HCT116 (cell line): ENCODE data around the gene LRP1B. TPM values are rescaled to one million over a fixed set of nuclear protein-coding genes. Genes with fewer than 3 reads are reported as not detected.

ENCODE experiments used
- ATAC-seq: fragments of 200-7000 bp; cut with Tn5 transposase; 2 replicates; pipeline ENCODE4 v1.9.1; 2020; ENCODE audit warnings: mild to moderate bottlenecking, moderate library complexity
- BruUV-seq: library from RNA; stranded (reverse); fragments of 400-500 nt; replicated peaks from 2 replicates; lab custom pipeline; 2021; lab: Mats Ljungman, UMichigan
- CTCF ChIA-PET: fragments of 300-600 bp; sonication (Branson Sonifier 250); formaldehyde crosslinking; loops from one replicate; lab custom pipeline; 2021; ENCODE audit warnings: antibody characterized with exemption; lab: Charles Lee
- POLR2A ChIA-PET: fragments of 300-600, 350-600 bp; sonication (Branson Sonifier 250); formaldehyde crosslinking; loops from one replicate; lab custom pipeline; 2021; ENCODE audit warnings: antibody characterized with exemption; lab: Charles Lee
- RAD21 ChIA-PET, 2 experiments: fragments of 300-600 bp; sonication (Branson Sonifier 250); formaldehyde crosslinking; loops; one replicate each; lab custom pipeline; 2023; ENCODE audit warnings: low total read pairs in 2 of 2; ENCODE audit not compliant: uncharacterized antibody in 2 of 2, unreplicated experiment in 2 of 2, low non-redundant PET in 1 of 2; lab: Charles Lee
- DNase-seq: peaks from one replicate; pipeline ENCODE4 v3.0.0-alpha.2; 2010; ENCODE audit warnings: low read depth, low spot score
- H2AFZ ChIP-seq: fragments of 200-600 bp; shearing (Covaris generic), sonication (generic); 2 replicates; pipeline ENCODE4 v1.6.1; 2017; ENCODE audit warnings: low read depth, mixed run types, mixed read lengths, antibody characterized with exemption, low read length; ENCODE audit not compliant: poor library complexity, severe bottlenecking
- H3K27ac ChIP-seq: 2 replicates; pipeline ENCODE4 v1.5.1; 2012; ENCODE audit warnings: low read depth, low read length
- H3K27me3 ChIP-seq: fragments of 200-600 bp; sonication (generic); 2 replicates; pipeline ENCODE4 v1.6.1; 2016; ENCODE audit warnings: mixed run types, low read length, mixed read lengths; ENCODE audit not compliant: insufficient read depth
- H3K36me3 ChIP-seq, 2 experiments: fragments of 200-500 bp in 1 of 2; fragments of 200-600 bp in 1 of 2; sonication (Bioruptor generic) in 1 of 2; sonication (generic) in 1 of 2; 2 replicates each; pipeline versions ENCODE4 v1.5.1 to v1.6.1; 2014 to 2016; ENCODE audit warnings: low read length in 2 of 2, inconsistent platforms in 1 of 2, mixed read lengths in 1 of 2, mixed run types in 1 of 2; ENCODE audit not compliant: insufficient read depth in 2 of 2, control insufficient read depth in 1 of 2
- H3K4me1 ChIP-seq, 2 experiments: fragments of 200-600 bp in 1 of 2; sonication (generic) in 1 of 2; 2 replicates each; pipeline versions ENCODE4 v1.5.1 to v1.6.1; 2012 to 2017; ENCODE audit warnings: low read length in 2 of 2, inconsistent platforms in 1 of 2, mild to moderate bottlenecking in 1 of 2, mixed read lengths in 1 of 2, mixed run types in 1 of 2, moderate library complexity in 1 of 2; ENCODE audit not compliant: insufficient read depth in 2 of 2, control insufficient read depth in 1 of 2
- H3K4me2 ChIP-seq: fragments of 200-600 bp; sonication (generic); 2 replicates; pipeline ENCODE4 v1.6.1; 2017; ENCODE audit warnings: mixed run types, low read length, mixed read lengths
- H3K4me3 ChIP-seq, 2 experiments: fragments of 200-600 bp in 1 of 2; sonication (generic) in 1 of 2; replicated peaks in 1 of 2; 2 replicates each; pipeline ENCODE4 v1.5.1; 2011 to 2016; ENCODE audit warnings: low read length in 2 of 2, control low read depth in 1 of 2, low read depth in 1 of 2, mild to moderate bottlenecking in 1 of 2, mixed read lengths in 1 of 2, mixed run types in 1 of 2
- H3K79me2 ChIP-seq: fragments of 200-600 bp; sonication (generic); 2 replicates; pipeline ENCODE4 v1.6.1; 2017; ENCODE audit warnings: mild to moderate bottlenecking, mixed run types, low read length, moderate library complexity, mixed read lengths; ENCODE audit not compliant: insufficient read depth
- H3K9ac ChIP-seq: fragments of 200-600 bp; sonication (generic); 2 replicates; pipeline ENCODE4 v1.6.1; 2016; ENCODE audit warnings: low read length, mixed read lengths
- H3K9me2 ChIP-seq: fragments of 200-600 bp; sonication (generic), shearing (Covaris generic); 2 replicates; pipeline ENCODE4 v1.6.1; 2017; ENCODE audit warnings: mixed run types, mild to moderate bottlenecking, moderate library complexity; ENCODE audit not compliant: insufficient read depth
- H3K9me3 ChIP-seq, 2 experiments: fragments of 200-500 bp in 1 of 2; fragments of 200-600 bp in 1 of 2; sonication (Bioruptor generic) in 1 of 2; sonication (generic) in 1 of 2; 2 replicates each; pipeline ENCODE4 v1.6.1; 2014 to 2017; ENCODE audit warnings: low read length in 2 of 2, mixed read lengths in 2 of 2, inconsistent platforms in 1 of 2, low read depth in 1 of 2, mild to moderate bottlenecking in 1 of 2, mixed run types in 1 of 2, moderate library complexity in 1 of 2; ENCODE audit not compliant: control insufficient read depth in 1 of 2, insufficient read depth in 1 of 2
- H4K20me1 ChIP-seq: fragments of 200-600 bp; sonication (generic), shearing (Covaris generic); 2 replicates; pipeline ENCODE4 v1.6.1; 2017; ENCODE audit warnings: mixed run types, mild to moderate bottlenecking, moderate library complexity; ENCODE audit not compliant: insufficient read depth
- CBX3 ChIP-seq: IDR thresholded peaks from 2 replicates; pipeline ENCODE4 v1.6.1; 2012; ENCODE audit warnings: low read depth
- CEBPB ChIP-seq: IDR thresholded peaks from 2 replicates; pipeline ENCODE4 v1.6.1; 2012; ENCODE audit warnings: low read depth
- EGR1 ChIP-seq: IDR thresholded peaks from 2 replicates; pipeline ENCODE4 v1.6.1; 2012; ENCODE audit warnings: low read depth
- ELF1 ChIP-seq: IDR thresholded peaks from 2 replicates; pipeline ENCODE4 v1.6.1; 2012; ENCODE audit warnings: low read depth, borderline replicate concordance
- EZH2 ChIP-seq: fragments of 200-600 bp; sonication (generic); IDR thresholded peaks from 2 replicates; pipeline ENCODE4 v1.6.1; 2017; ENCODE audit warnings: antibody characterized with exemption, mixed run types
- FOSL1 ChIP-seq: IDR thresholded peaks from 2 replicates; pipeline ENCODE4 v1.6.1; 2012; ENCODE audit warnings: low read depth
- POLR2A ChIP-seq: IDR thresholded peaks from 2 replicates; pipeline ENCODE4 v1.7.0; 2011; ENCODE audit warnings: borderline replicate concordance; ENCODE audit not compliant: insufficient read depth, insufficient read length; ENCODE audit errors: extremely low read depth
- RAD21 ChIP-seq: IDR thresholded peaks from 2 replicates; pipeline ENCODE4 v1.6.1; 2012; ENCODE audit warnings: low read depth, mild to moderate bottlenecking
- SIN3A ChIP-seq: IDR thresholded peaks from 2 replicates; pipeline ENCODE4 v1.6.1; 2012; ENCODE audit warnings: low read depth
- SP1 ChIP-seq: IDR thresholded peaks from 2 replicates; pipeline ENCODE4 v1.6.1; 2012; ENCODE audit warnings: low read depth
- SRF ChIP-seq: IDR thresholded peaks from 2 replicates; pipeline ENCODE4 v1.6.1; 2012; ENCODE audit warnings: low read depth
- TCF7L2 ChIP-seq: IDR thresholded peaks from 2 replicates; pipeline ENCODE4 v1.7.0; 2011; ENCODE audit warnings: borderline replicate concordance, inconsistent platforms; ENCODE audit not compliant: insufficient read depth, insufficient read length; ENCODE audit errors: extremely low read depth
- YY1 ChIP-seq: IDR thresholded peaks from 2 replicates; pipeline ENCODE4 v1.6.1; 2011; ENCODE audit warnings: low read length, low read depth, moderate library complexity, mild to moderate bottlenecking; ENCODE audit not compliant: insufficient replicate concordance; ENCODE audit errors: extremely low read depth
- ZFX ChIP-seq: fragments of 450-650 bp; IDR thresholded peaks from 2 replicates; pipeline ENCODE4 v1.6.1; 2017
- ZNF274 ChIP-seq: fragments of 200-500 bp; sonication (Bioruptor generic); IDR thresholded peaks from 2 replicates; pipeline ENCODE4 v1.6.1; 2014; ENCODE audit warnings: mild to moderate bottlenecking, low read depth, low read length, inconsistent platforms
- intact Hi-C: fragments of 100-400 bp; cut with micrococcal nuclease; formaldehyde crosslinking; loops from 2 replicates; pipeline ENCODE4 v1.10.0; 2022
- total RNA-seq: library from RNA; stranded (reverse); gene quantifications from one replicate; pipeline ENCODE4 v1.2.1, GENCODE V29; 2021; ENCODE audit not compliant: unreplicated experiment
- TF ChIP-seq, protein P1 (sequence below): IDR thresholded peaks from 2 replicates; pipeline ENCODE4 v1.6.1; 2012
- TF ChIP-seq, protein P2 (sequence below): IDR thresholded peaks from 2 replicates; pipeline ENCODE4 v1.6.1; 2012; ENCODE audit warnings: low read depth
- TF ChIP-seq, protein P3 (sequence below): IDR thresholded peaks from 2 replicates; pipeline ENCODE4 v1.6.1; 2011; ENCODE audit warnings: mild to moderate bottlenecking, low read length, moderate library complexity; ENCODE audit not compliant: insufficient replicate concordance; ENCODE audit errors: extremely low read depth
- TF ChIP-seq, protein P4 (sequence below), 3 experiments: fragments of 200-600 bp in 1 of 3; sonication (generic) in 1 of 3; IDR thresholded peaks in 2 of 3; conservative IDR thresholded peaks in 1 of 3; 2 replicates each; pipeline ENCODE4 v1.5.1; 2012 to 2017; ENCODE audit warnings: low read depth in 2 of 3, low read length in 2 of 3, antibody characterized with exemption in 1 of 3, borderline replicate concordance in 1 of 3, control low read depth in 1 of 3, mild to moderate bottlenecking in 1 of 3, mixed read lengths in 1 of 3, mixed run types in 1 of 3, moderate library complexity in 1 of 3; ENCODE audit not compliant: insufficient read depth in 1 of 3

The LRP1B gene
- total RNA-seq, 1 experiment from 2014 or later, result 0.34 TPM

DNA sequence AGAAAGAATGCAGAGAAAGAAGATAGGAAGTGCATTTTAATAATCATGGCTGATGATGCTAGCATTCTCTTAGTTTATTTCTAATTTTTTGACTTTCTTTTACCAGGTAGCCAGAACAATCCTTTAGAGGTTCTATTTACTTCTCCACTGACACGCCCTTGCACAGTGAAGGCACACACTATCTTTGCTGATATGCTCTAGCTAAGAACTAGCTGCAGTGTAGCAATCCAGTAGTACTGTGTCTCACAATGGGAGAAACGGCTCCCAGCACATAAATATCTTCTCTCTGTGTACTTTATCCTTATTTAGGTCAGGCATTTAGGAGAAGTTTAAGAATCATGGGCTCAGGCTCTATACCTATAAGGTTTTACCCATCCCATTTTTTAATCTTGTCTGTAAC lies 1005.4 kb downstream of the LRP1B start:
- H3K4me3 ChIP-seq, result no peak overlapping the region
- no peak overlapping the region for H3K4me2 ChIP-seq
- POLR2A ChIA-PET, result no interaction called here
- DNase-seq, result no peak
- RAD21 ChIA-PET, result no interaction called here
- no peaks in the 10 kb centered on the region for H3K79me2 ChIP-seq
- BruUV-seq, result no TSS peak
- no peak overlapping the region for H3K27ac ChIP-seq
- TF ChIP-seq, protein P1, sequence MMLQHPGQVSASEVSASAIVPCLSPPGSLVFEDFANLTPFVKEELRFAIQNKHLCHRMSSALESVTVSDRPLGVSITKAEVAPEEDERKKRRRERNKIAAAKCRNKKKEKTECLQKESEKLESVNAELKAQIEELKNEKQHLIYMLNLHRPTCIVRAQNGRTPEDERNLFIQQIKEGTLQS, result no peak
- no peak for TF ChIP-seq ELF1
- TF ChIP-seq YY1, result no peak
- no peak for TF ChIP-seq SIN3A
- no peak for TF ChIP-seq POLR2A
- TF ChIP-seq SRF, result no peak
- TF ChIP-seq, protein P2, sequence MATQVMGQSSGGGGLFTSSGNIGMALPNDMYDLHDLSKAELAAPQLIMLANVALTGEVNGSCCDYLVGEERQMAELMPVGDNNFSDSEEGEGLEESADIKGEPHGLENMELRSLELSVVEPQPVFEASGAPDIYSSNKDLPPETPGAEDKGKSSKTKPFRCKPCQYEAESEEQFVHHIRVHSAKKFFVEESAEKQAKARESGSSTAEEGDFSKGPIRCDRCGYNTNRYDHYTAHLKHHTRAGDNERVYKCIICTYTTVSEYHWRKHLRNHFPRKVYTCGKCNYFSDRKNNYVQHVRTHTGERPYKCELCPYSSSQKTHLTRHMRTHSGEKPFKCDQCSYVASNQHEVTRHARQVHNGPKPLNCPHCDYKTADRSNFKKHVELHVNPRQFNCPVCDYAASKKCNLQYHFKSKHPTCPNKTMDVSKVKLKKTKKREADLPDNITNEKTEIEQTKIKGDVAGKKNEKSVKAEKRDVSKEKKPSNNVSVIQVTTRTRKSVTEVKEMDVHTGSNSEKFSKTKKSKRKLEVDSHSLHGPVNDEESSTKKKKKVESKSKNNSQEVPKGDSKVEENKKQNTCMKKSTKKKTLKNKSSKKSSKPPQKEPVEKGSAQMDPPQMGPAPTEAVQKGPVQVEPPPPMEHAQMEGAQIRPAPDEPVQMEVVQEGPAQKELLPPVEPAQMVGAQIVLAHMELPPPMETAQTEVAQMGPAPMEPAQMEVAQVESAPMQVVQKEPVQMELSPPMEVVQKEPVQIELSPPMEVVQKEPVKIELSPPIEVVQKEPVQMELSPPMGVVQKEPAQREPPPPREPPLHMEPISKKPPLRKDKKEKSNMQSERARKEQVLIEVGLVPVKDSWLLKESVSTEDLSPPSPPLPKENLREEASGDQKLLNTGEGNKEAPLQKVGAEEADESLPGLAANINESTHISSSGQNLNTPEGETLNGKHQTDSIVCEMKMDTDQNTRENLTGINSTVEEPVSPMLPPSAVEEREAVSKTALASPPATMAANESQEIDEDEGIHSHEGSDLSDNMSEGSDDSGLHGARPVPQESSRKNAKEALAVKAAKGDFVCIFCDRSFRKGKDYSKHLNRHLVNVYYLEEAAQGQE, result no peak
- TF ChIP-seq, protein P3, sequence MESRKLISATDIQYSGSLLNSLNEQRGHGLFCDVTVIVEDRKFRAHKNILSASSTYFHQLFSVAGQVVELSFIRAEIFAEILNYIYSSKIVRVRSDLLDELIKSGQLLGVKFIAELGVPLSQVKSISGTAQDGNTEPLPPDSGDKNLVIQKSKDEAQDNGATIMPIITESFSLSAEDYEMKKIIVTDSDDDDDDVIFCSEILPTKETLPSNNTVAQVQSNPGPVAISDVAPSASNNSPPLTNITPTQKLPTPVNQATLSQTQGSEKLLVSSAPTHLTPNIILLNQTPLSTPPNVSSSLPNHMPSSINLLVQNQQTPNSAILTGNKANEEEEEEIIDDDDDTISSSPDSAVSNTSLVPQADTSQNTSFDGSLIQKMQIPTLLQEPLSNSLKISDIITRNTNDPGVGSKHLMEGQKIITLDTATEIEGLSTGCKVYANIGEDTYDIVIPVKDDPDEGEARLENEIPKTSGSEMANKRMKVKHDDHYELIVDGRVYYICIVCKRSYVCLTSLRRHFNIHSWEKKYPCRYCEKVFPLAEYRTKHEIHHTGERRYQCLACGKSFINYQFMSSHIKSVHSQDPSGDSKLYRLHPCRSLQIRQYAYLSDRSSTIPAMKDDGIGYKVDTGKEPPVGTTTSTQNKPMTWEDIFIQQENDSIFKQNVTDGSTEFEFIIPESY, result no peak
- no peak for TF ChIP-seq CEBPB
- no peak for TF ChIP-seq TCF7L2
- TF ChIP-seq, protein P4, sequence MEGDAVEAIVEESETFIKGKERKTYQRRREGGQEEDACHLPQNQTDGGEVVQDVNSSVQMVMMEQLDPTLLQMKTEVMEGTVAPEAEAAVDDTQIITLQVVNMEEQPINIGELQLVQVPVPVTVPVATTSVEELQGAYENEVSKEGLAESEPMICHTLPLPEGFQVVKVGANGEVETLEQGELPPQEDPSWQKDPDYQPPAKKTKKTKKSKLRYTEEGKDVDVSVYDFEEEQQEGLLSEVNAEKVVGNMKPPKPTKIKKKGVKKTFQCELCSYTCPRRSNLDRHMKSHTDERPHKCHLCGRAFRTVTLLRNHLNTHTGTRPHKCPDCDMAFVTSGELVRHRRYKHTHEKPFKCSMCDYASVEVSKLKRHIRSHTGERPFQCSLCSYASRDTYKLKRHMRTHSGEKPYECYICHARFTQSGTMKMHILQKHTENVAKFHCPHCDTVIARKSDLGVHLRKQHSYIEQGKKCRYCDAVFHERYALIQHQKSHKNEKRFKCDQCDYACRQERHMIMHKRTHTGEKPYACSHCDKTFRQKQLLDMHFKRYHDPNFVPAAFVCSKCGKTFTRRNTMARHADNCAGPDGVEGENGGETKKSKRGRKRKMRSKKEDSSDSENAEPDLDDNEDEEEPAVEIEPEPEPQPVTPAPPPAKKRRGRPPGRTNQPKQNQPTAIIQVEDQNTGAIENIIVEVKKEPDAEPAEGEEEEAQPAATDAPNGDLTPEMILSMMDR (IDR thresholded peaks at IDR 0.05 in 2 of 3, conservative IDR thresholded peaks at IDR 0.05 in 1 of 3; ENCODE audit: borderline replicate concordance in 1 of 3, insufficient read depth in 1 of 3, low read depth in 2 of 3, low read length in 2 of 3), result no peak
- no peak for TF ChIP-seq FOSL1
- TF ChIP-seq EZH2, result no peak
- TF ChIP-seq EGR1, result no peak
- no peak for TF ChIP-seq SP1
- TF ChIP-seq ZFX, result no peak
- TF ChIP-seq CBX3, result no peak
- TF ChIP-seq RAD21, result no peak
- no peak for TF ChIP-seq ZNF274
- TF ChIP-seq, all 23 proteins: peak for 0
- no peaks in the 10 kb centered on the region for H3K9me3 ChIP-seq
- H3K9ac ChIP-seq, result no peak overlapping the region
- CTCF ChIA-PET, result no interaction called here
- no peaks in the 10 kb centered on the region for H4K20me1 ChIP-seq
- intact Hi-C loops, result no loop called here
- no peaks in the 10 kb centered on the region for H3K4me1 ChIP-seq
- ATAC-seq, result no peak
- no peak overlapping the region for H2AFZ ChIP-seq
- H3K36me3 ChIP-seq, result no peaks in the 10 kb centered on the region
- no peaks in the 10 kb centered on the region for H3K27me3 ChIP-seq
- no peaks in the 10 kb centered on the region for H3K9me2 ChIP-seq
